Measurements from ENCODE around the gene SEC24B.
"Not testable (repeated sequence)": the region's sequence is repeated elsewhere in the genome, so short reads cannot be mapped to it uniquely, and the experiment has no call there.

The SEC24B gene

GRCh38 chr4:109548655-109549054 lies 115.0 kb downstream of the SEC24B start:
- Histone ChIP-seq H3K27me3 (replicated peaks; ENCODE audit: control insufficient read depth, insufficient read depth, low read length, poor library complexity, severe bottlenecking) (no peaks in the 10 kb centered on the region), H3K4me1 (ENCODE audit: control insufficient read depth, insufficient read depth, low read length, poor library complexity, severe bottlenecking) (peaks cover 6% of the 10 kb centered on the region), H3K9me3 (ENCODE audit: control insufficient read depth, low read length) (no peaks in the 10 kb centered on the region), H3K4me3 (ENCODE audit: insufficient read depth, low read depth, low read length, poor library complexity, severe bottlenecking) (no peak overlapping the region), H3K27ac (ENCODE audit: insufficient read depth, low read length, poor library complexity, severe bottlenecking) (no peak overlapping the region), H3K36me3 (ENCODE audit: control insufficient read depth, insufficient read depth, low read length) (no peaks in the 10 kb centered on the region)
- DNase-seq = no peak

GRCh38 chr4:109552237-109552636 lies 118.6 kb downstream of the SEC24B start:
- no peak for DNase-seq
- no peak overlapping the region for H3K27ac ChIP-seq (ENCODE audit: insufficient read depth, low read length, poor library complexity, severe bottlenecking)

GRCh38 chr4:109553130-109553529 lies 119.5 kb downstream of the SEC24B start:
- Histone ChIP-seq H3K27me3 (replicated peaks; ENCODE audit: control insufficient read depth, insufficient read depth, low read length, poor library complexity, severe bottlenecking) (no peaks in the 10 kb centered on the region), H3K9me3 (ENCODE audit: control insufficient read depth, low read length) (no peaks in the 10 kb centered on the region), H3K4me1 (ENCODE audit: control insufficient read depth, insufficient read depth, low read length, poor library complexity, severe bottlenecking) (peaks cover 6% of the 10 kb centered on the region), H3K27ac (ENCODE audit: insufficient read depth, low read length, poor library complexity, severe bottlenecking) (no peak overlapping the region), H3K4me3 (ENCODE audit: insufficient read depth, low read depth, low read length, poor library complexity, severe bottlenecking) (no peak overlapping the region), H3K36me3 (ENCODE audit: control insufficient read depth, insufficient read depth, low read length) (no peaks in the 10 kb centered on the region)
- DNase-seq = no peak

More at GRCh38 chr4:109552237-109552636, 118.6 kb downstream of the SEC24B start:
- Histone ChIP-seq H3K9me3 (ENCODE audit: control insufficient read depth, low read length) (no peaks in the 10 kb centered on the region), H3K4me1 (ENCODE audit: control insufficient read depth, insufficient read depth, low read length, poor library complexity, severe bottlenecking) (peaks cover 6% of the 10 kb centered on the region), H3K4me3 (ENCODE audit: insufficient read depth, low read depth, low read length, poor library complexity, severe bottlenecking) (no peak overlapping the region), H3K27me3 (replicated peaks; ENCODE audit: control insufficient read depth, insufficient read depth, low read length, poor library complexity, severe bottlenecking) (no peaks in the 10 kb centered on the region), H3K36me3 (ENCODE audit: control insufficient read depth, insufficient read depth, low read length) (no peaks in the 10 kb centered on the region)

- Histone ChIP-seq H3K4me1 (ENCODE audit: control insufficient read depth, insufficient read depth, low read length, poor library complexity, severe bottlenecking) (peaks cover 11% of the 10 kb centered on the region), H3K4me3 (ENCODE audit: insufficient read depth, low read depth, low read length, poor library complexity, severe bottlenecking) (no peak overlapping the region), H3K27me3 (replicated peaks; ENCODE audit: control insufficient read depth, insufficient read depth, low read length, poor library complexity, severe bottlenecking) (no peaks in the 10 kb centered on the region), H3K9me3 (ENCODE audit: control insufficient read depth, low read length) (no peaks in the 10 kb centered on the region), H3K27ac (ENCODE audit: insufficient read depth, low read length, poor library complexity, severe bottlenecking) (no peak overlapping the region), H3K36me3 (ENCODE audit: control insufficient read depth, insufficient read depth, low read length) (no peaks in the 10 kb centered on the region)
- no peak for DNase-seq
These were observed 121.4 kb downstream of the SEC24B start for GRCh38 chr4:109554971-109555370.

- H3K9me3 ChIP-seq (ENCODE audit: control insufficient read depth, low read length) = no peaks in the 10 kb centered on the region
- H3K4me1 ChIP-seq (ENCODE audit: control insufficient read depth, insufficient read depth, low read length, poor library complexity, severe bottlenecking) = peaks cover 21% of the 10 kb centered on the region
- no peak for DNase-seq
- peaks cover 1% of the 10 kb centered on the region for H3K36me3 ChIP-seq (ENCODE audit: control insufficient read depth, insufficient read depth, low read length)
- H3K27me3 ChIP-seq (replicated peaks; ENCODE audit: control insufficient read depth, insufficient read depth, low read length, poor library complexity, severe bottlenecking) = no peaks in the 10 kb centered on the region
- H3K27ac ChIP-seq (ENCODE audit: insufficient read depth, low read length, poor library complexity, severe bottlenecking) = no peak overlapping the region
- no peak overlapping the region for H3K4me3 ChIP-seq (ENCODE audit: insufficient read depth, low read depth, low read length, poor library complexity, severe bottlenecking)
These were observed 123.8 kb downstream of the SEC24B start for GRCh38 chr4:109557433-109557832.

- DNase-seq; H3K27me3 ChIP-seq (replicated peaks; ENCODE audit: control insufficient read depth, insufficient read depth, low read length, poor library complexity, severe bottlenecking); H3K27ac ChIP-seq (ENCODE audit: insufficient read depth, low read length, poor library complexity, severe bottlenecking); H3K4me3 ChIP-seq (ENCODE audit: insufficient read depth, low read depth, low read length, poor library complexity, severe bottlenecking); H3K9me3 ChIP-seq (ENCODE audit: control insufficient read depth, low read length); H3K36me3 ChIP-seq (ENCODE audit: control insufficient read depth, insufficient read depth, low read length): not testable (repeated sequence)
- peaks cover 27% of the 10 kb centered on the region for H3K4me1 ChIP-seq (ENCODE audit: control insufficient read depth, insufficient read depth, low read length, poor library complexity, severe bottlenecking)
These were observed 124.5 kb downstream of the SEC24B start for GRCh38 chr4:109558095-109558494.

GRCh38 chr4:109559625-109559982 lies 126.0 kb downstream of the SEC24B start:
- H3K36me3 ChIP-seq (ENCODE audit: control insufficient read depth, insufficient read depth, low read length) = peaks cover 7% of the 10 kb centered on the region

GRCh38 chr4:109559983-109560686 lies 126.5 kb downstream of the SEC24B start, which contains the start of gene MCUB:
TSS of gene MCUB (plus strand) at chr4:109560246. CDS start at chr4:109560338, 92 bp downstream.
- peaks cover 9% of the 10 kb centered on the region for H3K36me3 ChIP-seq (ENCODE audit: control insufficient read depth, insufficient read depth, low read length)
- peaks cover 40% of the 10 kb centered on the region for H3K4me1 ChIP-seq (ENCODE audit: control insufficient read depth, insufficient read depth, low read length, poor library complexity, severe bottlenecking)

More at GRCh38 chr4:109559625-109559982, 126.0 kb downstream of the SEC24B start:
- peak overlapping the region; percentile 84 for H3K4me3 ChIP-seq (ENCODE audit: insufficient read depth, low read depth, low read length, poor library complexity, severe bottlenecking)
- H3K27me3 ChIP-seq (replicated peaks; ENCODE audit: control insufficient read depth, insufficient read depth, low read length, poor library complexity, severe bottlenecking) = no peaks in the 10 kb centered on the region
- peak overlapping the region; percentile 94 for H3K27ac ChIP-seq (ENCODE audit: insufficient read depth, low read length, poor library complexity, severe bottlenecking)
- peak in 1 of 3 donors; percentile 15 for DNase-seq
- H3K9me3 ChIP-seq (ENCODE audit: control insufficient read depth, low read length) = no peaks in the 10 kb centered on the region
- peaks cover 37% of the 10 kb centered on the region for H3K4me1 ChIP-seq (ENCODE audit: control insufficient read depth, insufficient read depth, low read length, poor library complexity, severe bottlenecking)

GRCh38 chr4:109560687-109561461 lies 127.3 kb downstream of the SEC24B start:
- Histone ChIP-seq H3K27me3 (replicated peaks; ENCODE audit: control insufficient read depth, insufficient read depth, low read length, poor library complexity, severe bottlenecking) (no peaks in the 10 kb centered on the region), H3K4me1 (ENCODE audit: control insufficient read depth, insufficient read depth, low read length, poor library complexity, severe bottlenecking) (peaks cover 43% of the 10 kb centered on the region), H3K27ac (ENCODE audit: insufficient read depth, low read length, poor library complexity, severe bottlenecking) (peak overlapping the region; percentile 94), H3K4me3 (ENCODE audit: insufficient read depth, low read depth, low read length, poor library complexity, severe bottlenecking) (peak overlapping the region; percentile 84), H3K9me3 (ENCODE audit: control insufficient read depth, low read length) (no peaks in the 10 kb centered on the region), H3K36me3 (ENCODE audit: control insufficient read depth, insufficient read depth, low read length) (peaks cover 16% of the 10 kb centered on the region)
- DNase-seq = peak; percentile 34 to 57 (median 40)

More at GRCh38 chr4:109559983-109560686, 126.5 kb downstream of the SEC24B start, which contains the start of gene MCUB:
- H3K9me3 ChIP-seq (ENCODE audit: control insufficient read depth, low read length) = no peaks in the 10 kb centered on the region
- peak; percentile 82 to 87 (median 85) for DNase-seq
- no peaks in the 10 kb centered on the region for H3K27me3 ChIP-seq (replicated peaks; ENCODE audit: control insufficient read depth, insufficient read depth, low read length, poor library complexity, severe bottlenecking)
- H3K4me3 ChIP-seq (ENCODE audit: insufficient read depth, low read depth, low read length, poor library complexity, severe bottlenecking) = peak within 1 kb of the TSS; percentile 84
- H3K27ac ChIP-seq (ENCODE audit: insufficient read depth, low read length, poor library complexity, severe bottlenecking) = peak within 1 kb of the TSS; percentile 94

Measured in effector memory CD4-positive, alpha-beta T cell (primary cell).